Activated CD8-positive, alpha-beta memory T cell treated with anti-CD3 and anti-CD28 coated beads for 1 hour (primary cell): ENCODE data around the gene CDC14A.
A peak's percentile ranks its signal among the peaks of the same experiment; 100 is the strongest.
"Not testable (repeated sequence)": the region's sequence is repeated elsewhere in the genome, so short reads cannot be mapped to it uniquely, and the experiment has no call there.

ENCODE experiments used
- DNase-seq, 2 donors: peaks; one replicate each; pipeline ENCODE4 v3.0.0-alpha.2; 2020; ENCODE audit warnings: low read depth in 1 of 2; ENCODE audit errors: extremely low read depth in 1 of 2

CDC14A gene

DNA sequence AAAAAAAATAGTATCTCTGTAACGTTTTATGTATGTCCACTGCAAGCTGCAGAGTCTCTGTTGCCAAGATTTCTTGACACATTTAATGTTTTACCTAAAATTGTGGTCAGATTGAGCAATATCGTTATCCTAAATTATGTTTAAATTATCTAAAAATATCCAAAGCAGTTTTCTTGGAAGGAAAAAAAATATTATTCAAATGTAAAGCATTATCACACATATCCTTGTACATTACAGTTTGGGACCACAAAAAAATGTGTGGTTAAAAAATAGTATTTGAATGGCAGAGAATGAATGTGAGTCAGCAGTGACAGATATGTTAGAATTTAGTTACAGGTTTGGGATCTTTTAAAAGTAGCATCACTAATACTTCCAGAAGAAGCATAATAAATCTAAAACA lies 21.2 kb upstream of the CDC14A start:
- DNase-seq, result not testable (repeated sequence)

DNA sequence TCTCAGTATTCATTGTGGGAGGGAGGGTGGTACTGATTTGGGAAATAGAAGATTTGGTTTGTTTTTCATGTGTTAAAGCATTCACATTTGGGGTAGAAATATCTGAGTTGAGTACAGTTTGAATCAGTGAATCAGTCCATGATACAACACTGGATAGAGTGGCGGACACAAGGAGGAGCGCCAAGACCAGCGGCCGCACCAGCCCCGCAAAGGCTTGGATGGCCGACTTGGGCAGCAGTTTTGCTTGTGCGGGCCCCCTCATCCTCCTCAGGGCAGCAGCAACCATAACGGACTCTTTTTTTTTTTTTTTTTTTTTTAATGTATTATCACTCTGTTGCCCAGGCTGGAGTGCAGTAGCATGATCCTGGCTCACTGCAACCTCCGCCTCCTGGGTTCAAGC lies 20.0 kb upstream of the CDC14A start:
- no peak for DNase-seq

DNA sequence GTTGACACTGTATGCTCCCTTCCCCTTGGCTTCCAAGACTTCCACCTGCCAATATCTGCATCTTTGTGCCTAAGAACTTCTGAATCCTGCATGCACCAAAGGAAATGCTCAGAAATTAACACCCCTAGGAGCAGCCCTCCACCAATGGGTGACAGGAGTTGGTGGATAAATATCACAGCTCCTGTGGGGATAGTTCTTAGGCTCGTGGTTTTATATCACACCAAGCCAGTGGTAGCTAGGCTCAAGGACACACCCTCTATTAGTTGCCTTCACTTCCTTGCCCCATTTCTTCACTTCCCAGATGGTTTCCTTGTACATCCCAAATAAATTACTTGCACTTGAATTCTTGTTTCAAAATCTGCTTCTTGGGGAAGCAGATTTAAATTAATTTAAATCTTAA lies 16.9 kb upstream of the CDC14A start:
- DNase-seq, result no peak

DNA sequence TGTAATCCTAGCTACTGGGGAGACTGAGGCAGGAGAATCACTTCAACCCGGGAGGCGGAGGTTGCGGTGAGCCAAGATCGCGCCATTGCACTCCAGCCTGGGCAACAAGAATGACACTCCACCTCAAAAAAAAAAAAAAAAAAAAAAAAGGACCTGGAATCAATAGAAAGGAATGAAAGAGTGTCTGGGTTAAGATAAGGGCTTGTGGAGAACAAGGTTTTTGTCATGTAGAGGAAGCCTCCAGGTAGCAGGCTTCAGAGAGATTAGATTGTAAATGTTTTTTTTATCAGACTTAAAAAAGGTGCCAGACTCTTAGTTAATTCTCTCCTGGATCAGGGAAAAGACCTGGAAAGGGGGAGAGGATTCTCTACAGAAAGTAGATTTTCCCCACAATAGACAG lies 14.4 kb upstream of the CDC14A start:
- DNase-seq, result not testable (repeated sequence)

DNA sequence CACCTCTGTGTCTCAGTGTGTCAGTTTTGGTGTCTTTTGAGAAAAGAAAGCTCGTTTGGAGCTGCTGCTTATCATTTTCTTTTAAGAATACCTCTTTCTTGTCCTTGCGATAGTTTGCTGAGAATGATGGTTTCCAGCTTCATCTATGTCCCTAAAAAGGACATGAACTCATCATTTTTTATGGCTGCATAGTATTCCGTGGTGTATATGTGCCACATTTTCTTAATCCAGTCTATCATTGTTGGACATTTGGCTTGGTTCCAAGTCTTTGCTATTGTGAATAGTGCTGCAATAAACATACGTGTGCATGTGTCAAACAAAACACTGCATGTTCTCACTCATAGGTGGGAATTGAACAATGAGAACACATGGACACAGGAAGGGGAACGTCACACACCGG lies 12.6 kb upstream of the CDC14A start:
- not testable (repeated sequence) for DNase-seq

DNA sequence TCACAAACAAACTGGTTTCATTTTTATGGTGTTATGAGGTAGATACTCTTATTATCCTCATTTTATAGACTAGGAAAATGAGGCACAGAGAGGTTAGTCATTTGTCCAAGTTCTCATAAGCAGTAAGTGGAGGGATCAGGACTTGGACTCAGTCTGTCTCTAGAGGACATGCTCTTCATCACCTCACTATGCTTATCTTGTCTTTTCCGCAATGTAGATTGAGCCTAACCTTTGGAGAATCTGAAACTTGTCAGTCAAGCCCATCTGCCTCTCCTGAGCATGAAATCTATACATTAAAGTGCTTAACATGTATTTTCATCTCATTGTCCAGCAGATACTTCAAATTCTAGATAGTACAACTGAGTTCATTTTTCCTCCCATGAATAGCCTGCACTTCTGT lies 11.8 kb upstream of the CDC14A start:
- DNase-seq, result no peak

DNA sequence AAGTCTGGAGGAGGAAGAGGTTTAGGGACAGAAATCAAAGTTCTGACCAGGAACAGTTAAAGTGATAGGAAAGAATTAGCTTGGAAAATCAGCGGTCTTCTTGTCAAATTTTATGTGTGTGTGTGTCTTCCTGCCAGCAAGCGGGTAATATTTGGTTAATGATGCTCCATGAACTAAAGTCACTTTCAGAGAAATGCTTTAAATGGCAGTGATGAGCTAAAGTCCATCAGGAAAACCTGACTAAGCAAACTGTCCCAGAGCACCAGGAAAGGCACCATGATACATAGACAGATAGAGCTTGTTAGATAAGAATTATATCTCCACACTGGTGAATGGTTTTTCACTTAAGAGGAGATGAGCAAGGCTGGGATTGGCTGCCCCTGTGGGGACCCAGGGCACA lies 10.0 kb upstream of the CDC14A start:
- DNase-seq, result no peak

DNA sequence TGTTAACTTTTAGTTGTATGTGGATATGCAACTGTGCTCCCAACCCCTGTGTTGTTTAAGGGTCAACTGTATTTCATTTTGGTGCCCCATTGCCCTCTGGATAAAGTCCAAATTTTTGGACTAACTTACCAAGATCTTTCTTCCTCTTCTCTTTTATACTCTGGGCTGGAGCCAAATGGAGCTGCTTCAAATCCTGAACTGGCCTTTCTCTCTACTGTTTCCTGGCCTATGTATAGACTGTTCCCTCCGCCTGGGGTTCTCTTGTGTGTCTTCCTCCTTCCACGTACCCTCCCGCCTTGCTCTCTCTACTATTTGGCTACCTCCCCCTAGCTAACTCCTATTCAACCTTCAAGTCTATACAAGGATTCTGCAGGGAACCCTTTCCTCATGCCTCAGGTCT lies 8.4 kb upstream of the CDC14A start:
- no peak for DNase-seq

DNA sequence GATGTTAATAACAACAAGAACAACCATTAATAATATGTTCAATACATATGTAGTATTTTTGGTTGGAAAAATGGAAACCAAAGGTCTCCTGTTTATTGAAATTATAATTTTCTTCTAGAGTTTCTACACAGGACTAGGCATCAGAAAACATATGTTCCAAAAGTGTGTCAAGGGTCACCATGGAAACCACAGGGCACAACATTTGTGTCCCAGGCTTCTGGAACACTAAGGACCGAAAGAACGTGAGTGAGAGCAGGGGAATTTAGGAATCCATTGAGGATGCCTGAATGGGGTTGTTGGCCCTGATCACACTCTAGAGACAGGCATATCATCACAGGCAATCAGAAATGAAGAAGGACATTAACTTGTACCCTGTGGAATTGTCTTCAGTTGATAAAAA lies 7.5 kb upstream of the CDC14A start:
- DNase-seq, result no peak

DNA sequence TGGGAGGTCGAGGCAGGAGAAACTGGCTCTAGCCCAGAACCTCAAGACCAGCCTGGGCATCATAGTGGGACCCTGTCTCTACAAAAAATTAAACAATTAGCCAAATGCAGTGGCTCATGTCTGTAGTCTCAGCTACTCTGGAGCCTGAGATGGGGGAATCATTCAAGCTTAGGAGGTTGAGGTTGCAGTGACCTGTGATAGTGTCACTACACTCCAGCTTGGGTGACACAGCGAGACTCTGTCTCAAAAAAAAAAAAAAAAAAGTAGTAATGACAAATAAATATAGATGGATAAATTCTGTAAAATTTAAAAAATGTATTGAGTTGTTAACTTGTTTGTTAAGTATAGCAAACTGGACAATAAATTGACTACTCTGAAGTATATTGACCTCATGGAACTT lies 5.9 kb upstream of the CDC14A start:
- no peak for DNase-seq

DNA sequence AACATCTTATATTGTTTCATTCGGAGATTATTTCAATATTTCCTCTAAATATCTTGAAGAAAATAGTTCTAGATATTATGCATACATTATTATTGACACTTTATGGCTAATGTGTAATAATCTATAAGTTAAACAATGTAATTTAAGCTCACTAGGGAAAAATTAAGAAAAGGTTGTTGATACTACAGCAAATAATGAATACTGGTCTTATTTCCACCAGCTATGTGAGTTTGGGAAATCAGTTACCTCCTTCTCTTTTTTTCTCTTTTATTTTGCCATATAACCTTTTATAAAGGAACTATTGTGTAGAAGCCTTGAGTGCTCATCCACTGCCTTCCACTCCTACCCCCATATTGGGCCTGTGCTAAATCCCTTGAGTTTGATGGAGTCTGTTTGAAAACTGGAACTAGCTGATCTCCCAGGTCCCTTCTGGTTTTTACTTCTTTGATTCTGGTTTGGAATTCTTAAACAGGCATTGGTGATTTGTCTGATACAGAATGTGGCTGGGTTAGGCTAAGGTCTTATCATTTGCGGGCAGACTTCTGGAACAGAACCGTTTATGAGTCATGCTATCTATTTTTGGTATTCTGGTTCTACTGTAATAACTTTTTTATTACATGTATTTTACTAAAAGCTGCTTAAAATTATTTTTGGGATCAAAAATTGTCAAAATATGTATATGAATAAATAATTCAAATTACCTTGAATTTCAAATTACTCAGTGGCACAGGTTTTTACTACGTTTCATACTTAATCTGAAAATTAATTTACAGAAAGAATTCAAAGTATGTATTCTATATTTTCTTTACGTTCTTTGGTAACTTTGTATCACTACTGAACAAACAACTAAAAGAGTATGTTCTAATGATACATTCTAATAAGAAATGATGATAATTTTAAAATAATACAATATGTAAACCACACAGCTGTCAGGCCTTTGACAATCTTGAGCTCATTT lies 5.0 kb upstream of the CDC14A start:
- DNase-seq, result no peak

DNA sequence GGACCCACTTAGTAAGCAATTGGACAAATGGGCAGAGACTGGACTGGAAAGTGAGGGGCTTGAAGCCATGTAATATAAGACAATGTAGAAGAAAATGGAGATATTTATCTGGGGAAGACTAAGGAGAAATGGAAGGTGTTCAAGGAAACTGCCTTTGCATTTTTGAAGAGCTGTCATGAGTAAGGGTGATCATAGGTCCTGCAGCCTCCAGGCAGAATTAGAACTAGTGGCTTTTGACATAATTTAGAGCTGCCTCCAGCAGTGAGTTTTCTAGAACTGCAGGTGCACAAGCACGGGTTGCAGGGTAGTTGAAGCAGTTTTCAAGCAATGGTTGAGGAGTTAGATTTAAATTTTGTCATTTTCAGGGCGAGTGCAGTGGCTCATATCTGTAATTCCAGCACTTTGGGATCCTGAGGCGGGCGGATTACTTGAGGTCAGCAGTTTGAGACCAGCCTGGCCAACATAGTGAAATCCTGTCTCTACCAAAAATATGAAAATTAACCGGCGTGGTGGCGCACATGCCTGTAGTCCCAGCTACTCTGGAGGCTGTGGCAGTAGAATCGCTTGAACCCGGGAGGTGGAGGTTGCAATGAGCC lies 3.7 kb upstream of the CDC14A start:
- DNase-seq, result no peak

DNA sequence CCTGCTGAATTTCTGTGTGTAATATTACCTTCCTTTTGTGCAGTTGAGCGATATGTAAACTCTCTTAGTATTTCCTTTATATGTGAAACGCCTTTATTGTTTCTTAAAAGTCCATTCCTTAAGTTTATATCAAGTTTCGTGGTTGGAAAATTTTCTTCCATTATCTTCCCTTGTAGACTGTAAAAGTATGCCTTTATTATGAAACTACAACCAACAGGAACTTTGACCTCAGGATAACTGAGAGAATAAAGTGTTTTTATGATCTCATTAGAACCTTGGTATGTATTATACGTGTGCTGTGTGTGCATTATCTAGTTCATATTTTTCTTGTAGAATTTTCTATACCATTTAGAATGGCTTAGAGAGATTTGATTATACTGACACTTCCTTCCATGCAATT lies 3.1 kb upstream of the CDC14A start:
- DNase-seq, result no peak

DNA sequence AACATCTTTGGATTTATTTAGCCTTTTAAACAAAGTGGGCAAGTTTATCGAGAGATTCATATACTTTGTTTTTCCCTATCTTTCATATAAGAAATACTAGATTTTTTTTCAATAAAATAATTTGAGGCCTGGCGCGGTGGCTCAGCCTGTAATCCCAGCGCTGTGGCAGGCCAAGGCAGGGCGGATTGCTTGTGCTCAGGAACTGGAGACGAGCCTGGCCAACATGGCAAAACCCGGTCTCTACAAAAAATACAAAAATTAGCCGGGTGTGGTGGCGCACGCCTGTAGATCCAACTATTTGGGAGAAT lies 1.6 kb upstream of the CDC14A start:
- DNase-seq, result no peak

DNA sequence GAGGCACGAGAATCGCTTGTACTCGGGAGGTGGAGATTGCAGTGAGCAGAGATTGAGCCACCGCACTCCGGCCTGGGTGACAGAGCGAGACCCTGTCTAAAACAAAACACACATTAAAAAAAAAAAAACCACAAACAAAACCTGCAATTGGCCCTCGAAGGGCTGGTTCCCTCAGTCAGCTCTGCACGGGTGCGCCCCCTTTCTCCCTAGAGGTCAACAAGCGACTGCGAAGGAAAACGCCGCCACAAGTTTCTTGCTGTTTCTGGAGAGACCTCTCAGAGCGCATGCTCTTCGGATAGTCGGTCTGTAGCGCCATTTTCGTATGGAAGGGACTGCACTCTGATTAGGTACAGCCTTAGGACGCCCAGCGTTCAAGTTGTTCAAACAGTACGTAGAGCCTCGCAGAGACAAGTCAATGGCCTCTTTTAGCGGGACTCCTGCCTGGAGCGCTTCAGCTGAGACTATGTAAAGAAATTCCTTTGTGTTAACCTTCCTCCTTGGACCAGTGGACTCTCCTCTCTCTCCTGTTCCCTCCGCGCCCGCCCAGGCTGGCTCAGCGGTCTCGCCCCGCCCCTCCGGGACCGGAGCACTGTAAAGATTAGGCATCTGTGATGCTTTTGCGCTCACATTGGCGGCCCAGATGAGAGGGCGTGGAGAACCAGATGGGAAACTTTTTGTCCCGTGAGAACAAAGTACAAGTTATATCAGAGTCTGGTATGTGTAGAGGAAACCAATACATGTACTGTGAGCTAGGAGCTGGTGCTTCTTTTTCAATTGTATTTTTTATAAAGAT lies 1.0 kb upstream of the CDC14A start:
- peak; percentile 64 to 74 for DNase-seq

DNA sequence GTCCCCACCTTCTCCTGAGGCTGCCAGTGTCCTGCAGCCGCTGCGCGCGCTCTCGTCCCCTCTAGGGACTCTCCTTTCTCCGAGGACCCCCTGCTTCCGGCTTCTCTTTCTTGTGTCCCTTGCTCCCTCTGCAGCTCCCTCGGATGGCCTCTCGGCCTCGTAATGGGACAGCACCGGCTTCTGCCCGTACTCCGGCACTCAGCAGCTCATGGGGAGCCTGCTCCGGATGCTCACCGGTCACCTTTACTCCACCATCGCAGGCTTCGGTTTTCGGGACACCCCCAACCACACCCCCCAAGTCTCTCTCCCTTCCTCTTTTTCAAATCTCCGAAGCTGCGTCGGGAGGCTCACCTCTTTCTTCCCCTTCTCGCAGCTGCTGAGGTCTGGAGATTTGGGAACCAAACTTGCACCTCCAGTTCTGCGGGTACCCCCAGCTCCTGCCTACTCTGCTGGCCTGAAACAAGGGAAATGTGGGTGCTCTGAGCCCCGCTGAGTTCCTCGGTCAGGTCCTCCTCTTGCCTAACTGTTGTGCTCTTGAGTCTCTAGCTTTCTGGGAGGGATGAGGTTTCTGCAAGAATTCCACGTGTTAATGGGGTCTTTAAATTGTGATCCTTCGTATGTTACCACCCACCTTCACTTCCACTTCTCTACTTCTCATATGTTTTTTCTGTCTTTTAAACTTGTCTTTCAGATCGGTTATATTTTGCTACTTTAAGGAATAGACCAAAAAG lies 930 bp downstream of the CDC14A start:
- DNase-seq, result no peak

DNA sequence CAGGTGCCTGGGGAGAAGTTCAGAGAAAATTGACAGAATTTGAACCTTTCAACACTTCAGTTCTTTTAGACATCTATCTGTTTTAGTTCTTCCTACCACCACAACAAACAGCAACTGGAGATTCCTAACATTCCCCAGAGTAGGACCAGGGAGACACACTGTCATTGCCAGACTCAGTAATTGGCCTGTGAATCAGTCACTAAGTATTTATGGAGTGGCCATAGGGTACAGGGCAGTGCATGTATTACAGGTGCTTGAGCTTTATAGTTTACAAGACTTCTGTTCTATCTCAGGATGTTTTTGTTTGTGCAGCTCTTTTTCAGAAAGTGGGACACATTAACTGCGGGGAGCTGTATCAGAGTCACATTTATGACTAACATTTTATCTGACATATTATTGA lies 1.7 kb downstream of the CDC14A start:
- DNase-seq, result no peak

DNA sequence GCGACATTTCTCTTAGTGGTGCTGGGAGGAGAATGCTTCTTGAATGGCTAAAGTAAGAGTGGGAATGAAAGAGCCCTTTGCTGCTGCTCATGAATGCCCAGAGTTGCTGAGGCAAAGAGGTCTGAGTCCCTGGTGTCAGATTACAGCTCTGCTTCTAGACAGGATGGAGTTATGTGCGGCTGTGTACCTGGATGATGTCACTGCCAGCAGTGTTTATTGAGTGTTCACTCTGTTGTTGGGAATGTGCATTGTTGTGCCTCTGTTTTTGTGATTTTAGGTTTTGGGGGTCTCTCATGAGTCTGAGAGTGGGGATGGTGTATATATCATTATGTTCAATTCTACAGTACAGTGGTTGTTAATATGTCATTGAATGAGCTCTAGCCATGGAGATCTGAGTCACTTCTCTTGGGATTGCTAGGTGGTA lies 2.7 kb downstream of the CDC14A start:
- no peak for DNase-seq

DNA sequence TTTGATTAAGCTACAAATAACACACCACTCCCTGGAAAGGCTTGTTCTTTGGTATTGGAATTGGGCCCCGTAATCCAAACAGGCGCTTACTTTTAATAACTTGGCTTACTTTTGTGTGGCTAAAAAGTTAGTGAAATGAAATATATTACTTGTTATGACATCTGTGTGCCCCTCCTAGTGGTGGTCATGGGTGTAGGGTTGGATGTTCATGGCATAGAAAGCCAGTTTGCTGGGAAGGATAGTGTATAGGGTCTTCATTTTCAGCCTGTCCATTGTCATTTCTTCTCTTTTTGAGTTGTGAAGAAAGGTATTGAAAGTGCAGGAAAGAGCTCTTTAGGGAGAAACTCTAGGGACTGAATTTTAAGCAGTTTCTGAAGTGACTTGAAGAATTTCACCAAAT lies 5.9 kb downstream of the CDC14A start:
- no peak for DNase-seq

DNA sequence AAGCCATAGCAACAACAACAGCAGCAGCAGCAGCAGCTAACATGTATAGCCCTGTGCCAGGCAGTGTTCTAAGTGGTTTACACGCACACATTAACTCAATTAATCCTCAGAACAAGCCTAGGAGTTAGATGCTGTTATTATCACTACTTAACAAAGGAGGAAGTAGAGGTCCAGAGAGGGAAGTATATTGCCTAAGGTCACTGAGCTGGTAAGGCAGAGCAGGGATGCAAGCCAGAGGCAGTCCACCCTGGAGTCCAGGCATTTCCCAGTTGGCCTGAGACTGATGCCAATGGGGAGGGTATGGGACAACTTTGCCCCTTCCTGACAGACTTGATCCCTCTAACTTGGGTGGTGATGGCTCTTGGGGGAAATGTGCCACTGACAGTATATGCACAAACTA lies 6.8 kb downstream of the CDC14A start:
- no peak for DNase-seq
